Stimulated activated CD4-positive, alpha-beta T cell treated with anti-CD3 and anti-CD28 coated beads, Interleukin-2, amount 100 ng/mL, for 24 hours (primary cell): ENCODE data around the gene ROM1.
A peak's percentile ranks its signal among the peaks of the same experiment; 100 is the strongest.
"Not testable (repeated sequence)": the region's sequence is repeated elsewhere in the genome, so short reads cannot be mapped to it uniquely, and the experiment has no call there.

ENCODE experiments used
- DNase-seq, 2 donors: peaks; one replicate each; pipeline ENCODE4 v3.0.0-alpha.2; 2020

Gene ROM1

GRCh38 chr11:62610814-62611704, 2.0 kb upstream of the ROM1 start:
- DNase-seq, result no peak

GRCh38 chr11:62611705-62612365, 1.2 kb upstream of the ROM1 start:
- peak; percentile 60 to 69 for DNase-seq

- no peak for DNase-seq
These were observed 278 bp downstream of the ROM1 start for GRCh38 chr11:62613291-62613778.

- peak; percentile 63 to 72 for DNase-seq
These were observed 1.2 kb downstream of the ROM1 start for GRCh38 chr11:62614275-62614674.

GRCh38 chr11:62615521-62615920, 2.5 kb downstream of the ROM1 start:
- no peak for DNase-seq

- DNase-seq, result not testable (repeated sequence)
These were observed 3.9 kb downstream of the ROM1 start for GRCh38 chr11:62616957-62617356.

GRCh38 chr11:62621027-62621566, 8.0 kb downstream of the ROM1 start:
- DNase-seq, result no peak

GRCh38 chr11:62621567-62622470, 8.8 kb downstream of the ROM1 start, which contains the start of gene B3GAT3:
TSS of gene B3GAT3 (minus strand) at chr11:62621986. CDS start at chr11:62621947, 39 bp downstream.
- peak; percentile 95 to 97 for DNase-seq

GRCh38 chr11:62622476-62623089, 9.5 kb downstream of the ROM1 start:
- no peak for DNase-seq

- no peak for DNase-seq
These were observed 14.7 kb downstream of the ROM1 start for GRCh38 chr11:62627713-62628112.

- DNase-seq, result no peak
These were observed 19.4 kb downstream of the ROM1 start for GRCh38 chr11:62632492-62632891.

- DNase-seq, result no peak
These were observed 31.2 kb downstream of the ROM1 start for GRCh38 chr11:62644220-62644619.

GRCh38 chr11:62645671-62645945, 32.6 kb downstream of the ROM1 start:
- no peak for DNase-seq

- DNase-seq, result peak; percentile 100
These were observed 33.1 kb downstream of the ROM1 start, which contains the start of gene GANAB for GRCh38 chr11:62645946-62646824. TSS of gene GANAB (minus strand) at chr11:62646613. CDS start at chr11:62646599, 14 bp downstream.

GRCh38 chr11:62646825-62647608, 34.0 kb downstream of the ROM1 start:
- DNase-seq, result no peak

- DNase-seq, result no peak
These were observed 34.5 kb downstream of the ROM1 start for GRCh38 chr11:62647609-62648005.

GRCh38 chr11:62648185-62648966, 35.3 kb downstream of the ROM1 start:
- DNase-seq, result no peak

- no peak for DNase-seq
These were observed 35.9 kb downstream of the ROM1 start for GRCh38 chr11:62648967-62649364.

- no peak for DNase-seq
These were observed 36.4 kb downstream of the ROM1 start for GRCh38 chr11:62649486-62649885.
